Lung (tissue), 12 donors: ENCODE results near the gene FBXL17. TPM values are rescaled to one million over a fixed set of nuclear protein-coding genes. Genes with fewer than 3 reads are reported as not detected.
A peak's percentile ranks its signal among the peaks of the same experiment; 100 is the strongest.

ENCODE experiments used
- ATAC-seq: fragments of 200-7000 bp; cut with Tn5 transposase; one replicate; pipeline ENCODE4 v1.9.1; 2020; ENCODE audit warnings: moderate number of reproducible peaks; ENCODE audit not compliant: insufficient read depth, low FRiP score
- DNase-seq, 3 donors: peaks; one replicate each; pipeline ENCODE4 v3.0.0-alpha.2; 2013 to 2017
- H3K27ac ChIP-seq, 2 donors: one replicate each; pipeline ENCODE4 v1.5.1; 2013; ENCODE audit warnings: mild to moderate bottlenecking in 2 of 2, moderate library complexity in 2 of 2, control low read depth in 1 of 2, inconsistent platforms in 1 of 2, low read depth in 1 of 2, low read length in 1 of 2
- H3K27me3 ChIP-seq, 3 donors: one replicate each; pipeline ENCODE4 v1.5.1; 2013; ENCODE audit warnings: low read length in 2 of 3; ENCODE audit not compliant: control insufficient read depth in 3 of 3, insufficient read depth in 3 of 3
- H3K36me3 ChIP-seq, 4 donors: one replicate each; pipeline ENCODE4 v1.5.1; 2013; ENCODE audit warnings: low read length in 4 of 4, mild to moderate bottlenecking in 1 of 4, moderate library complexity in 1 of 4; ENCODE audit not compliant: control insufficient read depth in 4 of 4, insufficient read depth in 4 of 4
- H3K4me1 ChIP-seq, 5 donors: one replicate each; pipeline ENCODE4 v1.5.1; 2013; ENCODE audit warnings: low read length in 5 of 5, mild to moderate bottlenecking in 2 of 5, moderate library complexity in 1 of 5; ENCODE audit not compliant: control insufficient read depth in 5 of 5, insufficient read depth in 5 of 5
- H3K4me3 ChIP-seq: one replicate; pipeline ENCODE4 v1.5.1; 2013; ENCODE audit warnings: mild to moderate bottlenecking, control low read depth, moderate library complexity
- H3K9ac ChIP-seq, 2 donors: one replicate each; pipeline ENCODE4 v1.5.1; 2013; ENCODE audit warnings: low read length in 2 of 2, control low read depth in 1 of 2; ENCODE audit not compliant: insufficient read depth in 1 of 2
- H3K9me3 ChIP-seq, 4 donors: one replicate each; pipeline ENCODE4 v1.5.1; 2013; ENCODE audit warnings: low read length in 3 of 4, mild to moderate bottlenecking in 1 of 4, moderate library complexity in 1 of 4; ENCODE audit not compliant: control insufficient read depth in 4 of 4, insufficient read depth in 3 of 4
- CTCF ChIP-seq: IDR thresholded peaks from 2 replicates; pipeline ENCODE4 v1.5.1; 2012; ENCODE audit warnings: mild to moderate bottlenecking; ENCODE audit errors: control extremely low read depth, extremely low read depth
- WGBS, 2 donors: extraction: QIAGEN DNeasy Blood & Tissue Kit; methylation state at CpG; one replicate each; pipeline ENCODE4 v1.1.7; 2013; 5-methylcytosine and 5-hydroxymethylcytosine counted together
- polyA plus RNA-seq, 2 donors: library from polyadenylated mRNA; stranded (reverse); fragments of 200-250 nt; gene quantifications; one replicate each; pipeline ENCODE4 v1.2.1, GENCODE V29; 2013
- total RNA-seq, 2 donors: library from RNA; depleted of rRNA in 1 of 2; stranded (reverse); fragments of >200 nt in 1 of 2; gene quantifications; one replicate each; pipeline ENCODE4 v1.2.1, GENCODE V29; 2014 to 2021
- donor health status: control.
- donor health status: control.
- donor health status: Bipolar disorder and iron deficiency.
- donor health status: healthy.
- donor health status: DM: yes; HTN: yes; CAD: no.

FBXL17 gene
- total and polyA plus RNA-seq, 4 donors, result 4.0 to 23.9 (median 13.6) TPM

- no peak overlapping the region for H3K27ac ChIP-seq
- no peak for ATAC-seq
- no peaks in the 10 kb centered on the region for H3K36me3 ChIP-seq
- H3K4me3 ChIP-seq, result no peak overlapping the region
- H3K9me3 ChIP-seq, result no peaks in the 10 kb centered on the region
- DNase-seq, result no peak
- H3K27me3 ChIP-seq, result no peaks in the 10 kb centered on the region
- H3K9ac ChIP-seq, result no peak overlapping the region
- H3K4me1 ChIP-seq, result no peaks in the 10 kb centered on the region
- 88 to 95% methylated on average over 2 of the region's 2 CpGs for WGBS, 2 donors
- no peak for TF ChIP-seq CTCF
Observed at GRCh38 chr5:108016101-108016500, 365.8 kb downstream of the FBXL17 start.

GRCh38 chr5:108006791-108007190 is 375.1 kb downstream of the FBXL17 start:
- TF ChIP-seq CTCF, result no peak
- H3K9ac ChIP-seq, result no peak overlapping the region
- H3K36me3 ChIP-seq, result no peaks in the 10 kb centered on the region
- 92 to 96% methylated on average over 3 of the region's 3 CpGs for WGBS, 2 donors
- H3K27me3 ChIP-seq, result no peaks in the 10 kb centered on the region
- H3K9me3 ChIP-seq, result no peaks in the 10 kb centered on the region
- H3K4me3 ChIP-seq, result no peak overlapping the region
- DNase-seq, result no peak
- ATAC-seq, result no peak
- H3K27ac ChIP-seq, result no peak overlapping the region
- no peaks in the 10 kb centered on the region for H3K4me1 ChIP-seq

GRCh38 chr5:108003178-108003577 is 378.7 kb downstream of the FBXL17 start:
- no peaks in the 10 kb centered on the region for H3K4me1 ChIP-seq
- H3K4me3 ChIP-seq, result no peak overlapping the region
- H3K36me3 ChIP-seq, result no peaks in the 10 kb centered on the region
- ATAC-seq (peak; percentile 62), DNase-seq (peak; percentile 15 to 83 (median 71))
- no peaks in the 10 kb centered on the region for H3K27me3 ChIP-seq
- 0 to 9% methylated on average over 1 of the region's 1 CpG for WGBS, 2 donors
- no peak overlapping the region for H3K9ac ChIP-seq
- H3K9me3 ChIP-seq, result no peaks in the 10 kb centered on the region
- no peak overlapping the region for H3K27ac ChIP-seq
- no peak for TF ChIP-seq CTCF

- no peaks in the 10 kb centered on the region for H3K4me1 ChIP-seq
- DNase-seq (no peak), ATAC-seq (no peak)
- no peak overlapping the region for H3K27ac ChIP-seq
- WGBS, 2 donors, result 82 to 97% methylated on average over 4 of the region's 4 CpGs
- H3K36me3 ChIP-seq, result no peaks in the 10 kb centered on the region
- no peak overlapping the region for H3K4me3 ChIP-seq
- no peak for TF ChIP-seq CTCF
- no peaks in the 10 kb centered on the region for H3K9me3 ChIP-seq
- H3K27me3 ChIP-seq, result no peaks in the 10 kb centered on the region
- H3K9ac ChIP-seq, result no peak overlapping the region
Observed at GRCh38 chr5:108001222-108001621, 380.7 kb downstream of the FBXL17 start.
